Subcutaneous adipose tissue (tissue), 4 donors: Measurements from ENCODE around the gene OCRL. TPM values are rescaled to one million over a fixed set of nuclear protein-coding genes. Genes with fewer than 3 reads are reported as not detected.

ENCODE experiments used
- CTCF ChIP-seq: fragments of 450-650 bp; IDR thresholded peaks from one replicate; pipeline ENCODE4 v1.5.1; 2016; ENCODE audit warnings: low read depth, mild to moderate bottlenecking, control low read depth, antibody characterized with exemption, moderate library complexity
- total RNA-seq, 4 donors: library from RNA; depleted of rRNA; stranded (reverse); fragments of >200 nt; gene quantifications; one replicate each; pipeline ENCODE4 v1.1.0, GENCODE V29; 2016

The OCRL gene
- total RNA-seq: 10 to 100 TPM; 20.3 to 25.7 (median 22.0) TPM

- TF ChIP-seq CTCF: no peak
These were observed at the start of gene OCRL for GRCh38 chrX:129540068-129540653. Gene OCRL, plus strand, starts transcription at chrX:129540259. Its CDS starts 181 bp downstream, at chrX:129540440.

GRCh38 chrX:129490330-129490729 lies 49.7 kb upstream of the OCRL start:
- no peak for TF ChIP-seq CTCF

GRCh38 chrX:129493643-129494042 lies 46.4 kb upstream of the OCRL start:
- TF ChIP-seq CTCF: no peak

GRCh38 chrX:129494887-129495286 lies 45.2 kb upstream of the OCRL start:
- TF ChIP-seq CTCF: no peak

- TF ChIP-seq CTCF: no peak
These were observed 44.2 kb upstream of the OCRL start for GRCh38 chrX:129495900-129496299.

- no peak for TF ChIP-seq CTCF
These were observed 43.4 kb upstream of the OCRL start for GRCh38 chrX:129496625-129497024.

- no peak for TF ChIP-seq CTCF
These were observed 42.8 kb upstream of the OCRL start for GRCh38 chrX:129497146-129497843.
